Skeletal muscle tissue (tissue), 4 donors: ENCODE measurements around the gene GMPR. TPM values are rescaled to one million over a fixed set of nuclear protein-coding genes. Genes with fewer than 3 reads are reported as not detected.

Experiments
- H3K27ac ChIP-seq: one replicate; pipeline ENCODE4 v1.7.0; 2013; ENCODE audit warnings: mild to moderate bottlenecking, low read depth, low read length, inconsistent platforms
- H3K27me3 ChIP-seq, 3 donors: one replicate each; pipeline ENCODE4 v1.7.0; 2013; ENCODE audit warnings: low read length in 3 of 3; ENCODE audit not compliant: control insufficient read depth in 3 of 3, insufficient read depth in 3 of 3
- H3K36me3 ChIP-seq, 3 donors: one replicate each; pipeline ENCODE4 v1.7.0; 2013; ENCODE audit warnings: low read length in 3 of 3; ENCODE audit not compliant: control insufficient read depth in 3 of 3, insufficient read depth in 3 of 3
- H3K4me1 ChIP-seq, 3 donors: one replicate each; pipeline ENCODE4 v1.7.0; 2013; ENCODE audit warnings: low read length in 3 of 3, mild to moderate bottlenecking in 3 of 3; ENCODE audit not compliant: control insufficient read depth in 3 of 3, insufficient read depth in 3 of 3
- H3K4me3 ChIP-seq, 3 donors: one replicate each; pipeline ENCODE4 v1.7.0; 2013; ENCODE audit warnings: low read length in 3 of 3
- H3K9ac ChIP-seq, 3 donors: one replicate each; pipeline ENCODE4 v1.7.0; 2013; ENCODE audit warnings: low read length in 3 of 3, mild to moderate bottlenecking in 3 of 3, moderate library complexity in 2 of 3, low read depth in 1 of 3
- H3K9me3 ChIP-seq, 3 donors: one replicate each; pipeline ENCODE4 v1.7.0; 2013; ENCODE audit warnings: low read length in 3 of 3; ENCODE audit not compliant: control insufficient read depth in 3 of 3
- total RNA-seq: library from RNA; depleted of rRNA; stranded (reverse); fragments of >200 nt; gene quantifications from one replicate; pipeline ENCODE4 v1.2.3, GENCODE V29; 2014
- donor health status: Osteomylitis.

The GMPR gene
- total RNA-seq, 1 donor from 2014 or later = 26.1 TPM

GRCh38 chr6:16244446-16244845, 6.1 kb downstream of the GMPR start:
- peak overlapping the region in 2 of 3 donors; percentile 17 to 18 for H3K4me3 ChIP-seq
- H3K36me3 ChIP-seq = peaks cover 12 to 20% (median 20%) of the 10 kb centered on the region in 3 donors
- peaks cover 52 to 72% (median 64%) of the 10 kb centered on the region in 3 donors for H3K4me1 ChIP-seq
- no peaks in the 10 kb centered on the region for H3K27me3 ChIP-seq
- peak overlapping the region; percentile 48 for H3K27ac ChIP-seq
- peak overlapping the region in 2 of 3 donors; percentile 1 to 72 for H3K9ac ChIP-seq
- no peaks in the 10 kb centered on the region for H3K9me3 ChIP-seq

- Histone ChIP-seq H3K27me3 (no peaks in the 10 kb centered on the region), H3K9me3 (no peaks in the 10 kb centered on the region), H3K27ac (peak overlapping the region; percentile 48), H3K4me3 (peak overlapping the region in 2 of 3 donors; percentile 17 to 18), H3K9ac (peak overlapping the region; percentile 1 to 72 (median 25)), H3K4me1 (peaks cover 48 to 67% (median 60%) of the 10 kb centered on the region in 3 donors), H3K36me3 (peaks cover 15 to 23% (median 23%) of the 10 kb centered on the region in 3 donors)
Observed at GRCh38 chr6:16244869-16245451, 6.6 kb downstream of the GMPR start.

GRCh38 chr6:16248271-16248853, 10.0 kb downstream of the GMPR start:
- Histone ChIP-seq H3K36me3 (peaks cover 27 to 39% (median 37%) of the 10 kb centered on the region in 3 donors), H3K4me1 (peaks cover 18 to 45% (median 30%) of the 10 kb centered on the region in 3 donors), H3K27me3 (no peaks in the 10 kb centered on the region), H3K9me3 (no peaks in the 10 kb centered on the region), H3K4me3 (no peak overlapping the region), H3K9ac (no peak overlapping the region), H3K27ac (no peak overlapping the region)

GRCh38 chr6:16249971-16250370, 11.6 kb downstream of the GMPR start:
- H3K27me3 ChIP-seq = no peaks in the 10 kb centered on the region
- H3K9ac ChIP-seq = no peak overlapping the region
- no peak overlapping the region for H3K4me3 ChIP-seq
- H3K9me3 ChIP-seq = no peaks in the 10 kb centered on the region
- H3K4me1 ChIP-seq = peaks cover 4 to 37% (median 14%) of the 10 kb centered on the region in 3 donors
- no peak overlapping the region for H3K27ac ChIP-seq
- H3K36me3 ChIP-seq = peaks cover 27 to 46% (median 37%) of the 10 kb centered on the region in 3 donors

GRCh38 chr6:16251706-16252105, 13.3 kb downstream of the GMPR start:
- Histone ChIP-seq H3K4me3 (no peak overlapping the region), H3K27ac (no peak overlapping the region), H3K27me3 (no peaks in the 10 kb centered on the region), H3K36me3 (peaks cover 25 to 44% (median 36%) of the 10 kb centered on the region in 3 donors), H3K4me1 (peaks cover 0 to 23% (median 4%) of the 10 kb centered on the region in 3 donors), H3K9ac (no peak overlapping the region), H3K9me3 (no peaks in the 10 kb centered on the region)

GRCh38 chr6:16252686-16253299, 14.4 kb downstream of the GMPR start:
- Histone ChIP-seq H3K9ac (no peak overlapping the region), H3K4me3 (no peak overlapping the region), H3K9me3 (no peaks in the 10 kb centered on the region), H3K27ac (no peak overlapping the region), H3K36me3 (peaks cover 19 to 34% (median 31%) of the 10 kb centered on the region in 3 donors), H3K4me1 (peaks cover 6 to 26% (median 8%) of the 10 kb centered on the region in 3 donors), H3K27me3 (no peaks in the 10 kb centered on the region)

GRCh38 chr6:16253399-16254144, 15.2 kb downstream of the GMPR start:
- H3K9me3 ChIP-seq = no peaks in the 10 kb centered on the region
- peaks cover 19 to 38% (median 30%) of the 10 kb centered on the region in 3 donors for H3K36me3 ChIP-seq
- H3K27ac ChIP-seq = no peak overlapping the region

GRCh38 chr6:16254535-16254934, 16.1 kb downstream of the GMPR start:
- H3K27ac ChIP-seq = no peak overlapping the region
- H3K9me3 ChIP-seq = no peaks in the 10 kb centered on the region
- H3K4me3 ChIP-seq = no peak overlapping the region
- peaks cover 19 to 38% (median 27%) of the 10 kb centered on the region in 3 donors for H3K36me3 ChIP-seq
- no peaks in the 10 kb centered on the region for H3K27me3 ChIP-seq
- no peak overlapping the region for H3K9ac ChIP-seq
- peaks cover 14 to 33% (median 17%) of the 10 kb centered on the region in 3 donors for H3K4me1 ChIP-seq

More at GRCh38 chr6:16253399-16254144, 15.2 kb downstream of the GMPR start:
- Histone ChIP-seq H3K27me3 (no peaks in the 10 kb centered on the region), H3K9ac (no peak overlapping the region), H3K4me3 (no peak overlapping the region), H3K4me1 (peaks cover 14 to 30% (median 15%) of the 10 kb centered on the region in 3 donors)

GRCh38 chr6:16256781-16257180, 18.4 kb downstream of the GMPR start:
- Histone ChIP-seq H3K9me3 (no peaks in the 10 kb centered on the region), H3K27ac (no peak overlapping the region), H3K4me3 (no peak overlapping the region), H3K9ac (no peak overlapping the region), H3K4me1 (peaks cover 14 to 31% (median 17%) of the 10 kb centered on the region in 3 donors), H3K27me3 (no peaks in the 10 kb centered on the region), H3K36me3 (peaks cover 6 to 28% (median 15%) of the 10 kb centered on the region in 3 donors)
